ENCODE data around the gene COL4A5. TPM values are rescaled to one million over a fixed set of nuclear protein-coding genes. Genes with fewer than 3 reads are reported as not detected.

The COL4A5 gene
- total RNA-seq, 1 experiment from 2014 or later = 51.3 TPM

DNA sequence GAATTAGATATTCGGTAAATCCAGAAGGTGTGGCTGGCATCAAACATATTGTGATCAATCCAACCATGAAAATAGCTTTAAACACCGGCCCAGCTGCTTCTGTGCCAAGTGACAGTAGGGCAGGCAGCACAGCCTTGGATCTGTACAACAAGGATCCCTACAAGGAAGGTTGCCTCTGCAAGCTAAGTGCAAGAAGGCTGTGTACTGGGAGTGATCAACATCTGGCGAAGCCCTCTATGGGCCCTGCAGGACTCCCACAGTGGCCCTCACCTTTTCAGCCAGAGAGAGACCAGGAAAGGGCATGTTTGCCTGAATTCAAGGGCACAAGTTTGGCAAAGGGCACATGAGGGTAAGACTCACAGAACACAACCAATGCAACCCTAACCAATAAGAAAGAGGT lies 287.1 kb downstream of the COL4A5 start:
- Histone ChIP-seq H3K23ac (ENCODE audit: insufficient read length, low read depth, low read length) (no peak overlapping the region), H3K23me2 (ENCODE audit: insufficient read length, low read depth, low read length, poor library complexity, severe bottlenecking) (no peaks in the 10 kb centered on the region), H2BK120ac (ENCODE audit: low read depth, low read length, poor library complexity, severe bottlenecking) (no peak overlapping the region), H3K9me3 (ENCODE audit: control insufficient read depth, low read depth, low read length) (no peaks in the 10 kb centered on the region), H2AFZ (ENCODE audit: low read length) (no peak overlapping the region), H2BK15ac (ENCODE audit: low read depth, low read length) (0 out of 2 replicates have a peak overlapping the region, but pooled peaks have one; percentile 85), H2BK20ac (ENCODE audit: low read depth, low read length, poor library complexity, severe bottlenecking) (no peak overlapping the region), H2AK5ac (ENCODE audit: insufficient read length, low read length) (no peak overlapping the region), H3K4me1 (ENCODE audit: insufficient read depth, low read length) (peaks cover 15% of the 10 kb centered on the region), H3K79me2 (ENCODE audit: insufficient read depth, low read length) (peaks cover 3% of the 10 kb centered on the region; the same call in 1 of the 2 replicates), H3K14ac (ENCODE audit: insufficient read depth, low read length) (no peak overlapping the region; the same call in 1 of the 2 replicates), H4K20me1 (ENCODE audit: control insufficient read depth, insufficient read depth, insufficient read length) (no peaks in the 10 kb centered on the region), H3T11ph (ENCODE audit: low read length) (no peak overlapping the region), H3K79me1 (ENCODE audit: insufficient read depth, low read depth, low read length, poor library complexity, severe bottlenecking) (no peaks in the 10 kb centered on the region), H3K27ac (ENCODE audit: insufficient read length, low read depth, low read length) (no peak overlapping the region), H2BK5ac (ENCODE audit: insufficient read length, low read length) (no peak overlapping the region), H3K18ac (ENCODE audit: insufficient read length, low read depth, low read length) (no peak overlapping the region), H4K91ac (ENCODE audit: insufficient read length, low read depth, low read length) (no peak overlapping the region), H3K27me3 (ENCODE audit: insufficient read depth, low read length) (no peaks in the 10 kb centered on the region), H4K8ac (replicated peaks; ENCODE audit: insufficient read length, low read depth, low read length) (no peak overlapping the region), H4K5ac (ENCODE audit: insufficient read length, low read depth, low read length) (no peak overlapping the region), H3K9ac (ENCODE audit: extremely low read depth, insufficient read length, low read length) (no peak overlapping the region), H2BK12ac (ENCODE audit: insufficient read length, low read depth, low read length) (no peak overlapping the region), H3K4me2 (ENCODE audit: insufficient read depth, insufficient read length, low read length) (no peak overlapping the region), H3K4ac (ENCODE audit: low read depth, low read length) (no peak overlapping the region), H3K56ac (ENCODE audit: insufficient read length, low read depth, low read length) (no peak overlapping the region)
- Mint-ChIP-seq H3K36me3 (ENCODE audit: insufficient read depth in 1 of 3, low read depth in 3 of 3) (peaks cover 0 to 1% (median 0%) of the 10 kb centered on the region in 3 experiments; a peak in 2 of 7 replicates), H3K9me3 (no peaks in the 10 kb centered on the region), H3K27me3 (ENCODE audit: low read depth) (peaks cover 3% of the 10 kb centered on the region; the same call in 1 of the 2 replicates), H3K4me1 (peaks cover 68 to 69% of the 10 kb centered on the region in 2 experiments), H3K27ac (peak overlapping the region in 2 of 3 experiments; percentile 63 to 85; a peak in 3 of 7 replicates), H3K4me3 (no peak overlapping the region)
- no CpG with 5 or more reads among the region's 3 CpGs for WGBS (ENCODE audit: extremely low coverage, insufficient read length, low lambda C conversion rate)
- DNase-seq = no peak
- TF ChIP-seq, protein P1, sequence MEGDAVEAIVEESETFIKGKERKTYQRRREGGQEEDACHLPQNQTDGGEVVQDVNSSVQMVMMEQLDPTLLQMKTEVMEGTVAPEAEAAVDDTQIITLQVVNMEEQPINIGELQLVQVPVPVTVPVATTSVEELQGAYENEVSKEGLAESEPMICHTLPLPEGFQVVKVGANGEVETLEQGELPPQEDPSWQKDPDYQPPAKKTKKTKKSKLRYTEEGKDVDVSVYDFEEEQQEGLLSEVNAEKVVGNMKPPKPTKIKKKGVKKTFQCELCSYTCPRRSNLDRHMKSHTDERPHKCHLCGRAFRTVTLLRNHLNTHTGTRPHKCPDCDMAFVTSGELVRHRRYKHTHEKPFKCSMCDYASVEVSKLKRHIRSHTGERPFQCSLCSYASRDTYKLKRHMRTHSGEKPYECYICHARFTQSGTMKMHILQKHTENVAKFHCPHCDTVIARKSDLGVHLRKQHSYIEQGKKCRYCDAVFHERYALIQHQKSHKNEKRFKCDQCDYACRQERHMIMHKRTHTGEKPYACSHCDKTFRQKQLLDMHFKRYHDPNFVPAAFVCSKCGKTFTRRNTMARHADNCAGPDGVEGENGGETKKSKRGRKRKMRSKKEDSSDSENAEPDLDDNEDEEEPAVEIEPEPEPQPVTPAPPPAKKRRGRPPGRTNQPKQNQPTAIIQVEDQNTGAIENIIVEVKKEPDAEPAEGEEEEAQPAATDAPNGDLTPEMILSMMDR (conservative IDR thresholded peaks at IDR 0.05) = no peak

All from H9 (cell line).